Endothelial cell of umbilical vein (primary cell): ENCODE measurements around the gene RBKS. TPM values are rescaled to one million over a fixed set of nuclear protein-coding genes. Genes with fewer than 3 reads are reported as not detected.

Experiments used
- BruUV-seq: library from RNA; stranded (reverse); fragments of 400-500 nt; replicated peaks from 2 replicates; lab custom pipeline; 2021; lab: Mats Ljungman, UMichigan
- CTCF ChIA-PET: fragments of 300-600, 350-600 bp; sonication (Branson Sonifier 250); formaldehyde crosslinking; loops from one replicate; lab custom pipeline; 2021; ENCODE audit warnings: antibody characterized with exemption, inconsistent platforms; lab: Charles Lee
- POLR2A ChIA-PET: fragments of 300-600, 350-600 bp; sonication (Branson Sonifier 250); formaldehyde crosslinking; loops from one replicate; lab custom pipeline; 2021; ENCODE audit warnings: antibody characterized with exemption, inconsistent platforms; lab: Charles Lee
- DNase-seq: peaks from one replicate; pipeline ENCODE4 v3.0.0-alpha.2; 2011; ENCODE audit warnings: low read depth, low spot score
- FAIRE-seq: peaks from 2 replicates; lab custom pipeline; 2011; peaks lifted over from hg19 to GRCh38; lab: Jason Lieb, UNC
- H2AFZ ChIP-seq: 2 replicates; pipeline ENCODE4 v1.6.0; 2012; ENCODE audit warnings: low read depth, low read length, control low read depth, inconsistent platforms
- H3K27ac ChIP-seq: 2 replicates; pipeline ENCODE4 v1.5.1; 2011; ENCODE audit warnings: low read depth, mild to moderate bottlenecking, control low read depth, low read length, moderate library complexity; ENCODE audit not compliant: insufficient read depth
- H3K27me3 ChIP-seq, 2 experiments: 2 replicates each; pipeline versions ENCODE4 v1.6.0 to v1.6.1; 2011; ENCODE audit warnings: low read length in 2 of 2, mixed read lengths in 1 of 2; ENCODE audit not compliant: control insufficient read depth in 2 of 2, insufficient read depth in 2 of 2
- H3K36me3 ChIP-seq, 2 experiments: 2 replicates in 1 of 2; 3 replicates in 1 of 2; pipeline ENCODE4 v1.5.1; 2011; ENCODE audit warnings: low read length in 2 of 2, mild to moderate bottlenecking in 1 of 2, moderate library complexity in 1 of 2; ENCODE audit not compliant: control insufficient read depth in 2 of 2, insufficient read depth in 2 of 2; ENCODE audit errors: extremely low read depth in 1 of 2
- H3K4me1 ChIP-seq: 3 replicates; pipeline ENCODE4 v1.5.1; 2011; ENCODE audit warnings: mild to moderate bottlenecking, low read length; ENCODE audit not compliant: control insufficient read depth, insufficient read depth; ENCODE audit errors: extremely low read depth
- H3K4me2 ChIP-seq: 2 replicates; pipeline ENCODE4 v1.6.1; 2011; ENCODE audit warnings: low read length, control low read depth, mixed read lengths; ENCODE audit not compliant: insufficient read depth
- H3K4me3 ChIP-seq, 3 experiments: fragments of 200-600 bp in 1 of 3; sonication (generic), shearing (Covaris generic) in 1 of 3; replicated peaks in 1 of 3; 2 replicates each; pipeline ENCODE4 v1.5.1; 2011 to 2016; ENCODE audit warnings: control low read depth in 3 of 3, low read length in 3 of 3, mild to moderate bottlenecking in 2 of 3, inconsistent platforms in 1 of 3, low read depth in 1 of 3, moderate library complexity in 1 of 3; ENCODE audit not compliant: insufficient read depth in 1 of 3
- H3K79me2 ChIP-seq: 2 replicates; pipeline ENCODE4 v1.6.0; 2012; ENCODE audit warnings: low read length, inconsistent platforms; ENCODE audit not compliant: control insufficient read depth, insufficient read depth
- H3K9ac ChIP-seq: replicated peaks from 2 replicates; pipeline ENCODE3; 2011; ENCODE audit warnings: low read length, control low read depth; ENCODE audit not compliant: insufficient read depth; ENCODE audit errors: extremely low read depth
- H3K9me1 ChIP-seq: replicated peaks from 3 replicates; pipeline ENCODE4 v1.6.0; 2011; ENCODE audit warnings: mild to moderate bottlenecking, low read length; ENCODE audit not compliant: control insufficient read depth, insufficient read depth; ENCODE audit errors: extremely low read depth
- H3K9me3 ChIP-seq: replicated peaks from 2 replicates; pipeline ENCODE4 v1.5.1; 2012; ENCODE audit warnings: low read length, inconsistent platforms; ENCODE audit not compliant: control insufficient read depth, insufficient read depth
- H4K20me1 ChIP-seq: replicated peaks from 2 replicates; pipeline ENCODE3; 2011; ENCODE audit warnings: mild to moderate bottlenecking, low read length; ENCODE audit not compliant: control insufficient read depth, insufficient read depth; ENCODE audit errors: extremely low read depth
- EZH2 ChIP-seq: IDR thresholded peaks from 2 replicates; pipeline ENCODE4 v1.6.1; 2012; ENCODE audit warnings: borderline replicate concordance, low read depth, mild to moderate bottlenecking, moderate library complexity, low read length, inconsistent platforms; ENCODE audit not compliant: severe bottlenecking
- FOS ChIP-seq: IDR thresholded peaks from 2 replicates; pipeline ENCODE4 v1.6.1; 2011; ENCODE audit warnings: mild to moderate bottlenecking, low read length, moderate library complexity, borderline replicate concordance; ENCODE audit not compliant: insufficient read depth
- GATA2 ChIP-seq: IDR thresholded peaks from 2 replicates; pipeline ENCODE4 v1.7.0; 2011; ENCODE audit warnings: low read depth, mild to moderate bottlenecking, moderate library complexity, mixed read lengths, low read length; ENCODE audit not compliant: insufficient read length, insufficient read depth
- JUN ChIP-seq: IDR thresholded peaks from 2 replicates; pipeline ENCODE4 v1.6.1; 2011; ENCODE audit warnings: borderline replicate concordance, low read depth; ENCODE audit not compliant: insufficient read length, insufficient read depth
- MYC ChIP-seq: IDR thresholded peaks from one replicate; pipeline ENCODE4 v1.6.1; 2011; ENCODE audit warnings: mild to moderate bottlenecking, low read depth, low read length
- POLR2A ChIP-seq: IDR thresholded peaks from 2 replicates; pipeline ENCODE4 v1.6.1; 2012; ENCODE audit warnings: low read depth, mild to moderate bottlenecking, control low read depth, low read length
- POLR2AphosphoS5 ChIP-seq: IDR thresholded peaks from 2 replicates; pipeline ENCODE4 v1.6.1; 2012; ENCODE audit warnings: low read depth, mild to moderate bottlenecking, control low read depth, low read length, moderate library complexity; ENCODE audit not compliant: insufficient read depth
- dilution Hi-C: fragments of 300-500 bp; cut with MboI; formaldehyde crosslinking; loops from one replicate; pipeline ENCODE4 v1.15.0; 2019; ENCODE audit warnings: low sequenced_read_pairs; ENCODE audit not compliant: extremely low pct_ligation_motif_present
- intact Hi-C: fragments of 100-400 bp; cut with micrococcal nuclease; formaldehyde crosslinking; loops from one replicate; pipeline ENCODE4 v1.10.0; 2022
- polyA plus RNA-seq, 4 experiments: library from polyadenylated mRNA; depleted of rRNA in 3 of 4; stranded (reverse) in 3 of 4; unstranded in 1 of 4; fragments of >200 nt; gene quantifications; 2 replicates each; pipeline versions ENCODE4 v1.2.1 to v1.2.3, GENCODE V29; 2011 to 2012; ENCODE audit warnings: missing spikeins in 1 of 4
- total RNA-seq: library from RNA; stranded (reverse); gene quantifications from 2 replicates; pipeline ENCODE4 v1.2.3, GENCODE V29; 2021
- TF ChIP-seq, protein P1 (sequence below), 2 donors: IDR thresholded peaks; 1 replicate in 1 of 2; 2 replicates in 1 of 2; pipeline ENCODE4 v1.5.1; 2011; ENCODE audit warnings: low read length in 2 of 2, mild to moderate bottlenecking in 2 of 2, moderate library complexity in 2 of 2, control low read depth in 1 of 2, inconsistent platforms in 1 of 2, low read depth in 1 of 2; ENCODE audit not compliant: insufficient read depth in 1 of 2; ENCODE audit errors: extremely low read depth in 1 of 2
- TF ChIP-seq, protein P2 (sequence below): IDR thresholded peaks from 2 replicates; pipeline ENCODE4 v1.6.1; 2011; ENCODE audit not compliant: insufficient read depth, insufficient read length

RBKS gene
- total and polyA plus RNA-seq, 2 donors (not counting 3 experiments of a cell fraction or from before 2014, with no cell fraction given) = 0.64 to 1.8 TPM

DNA sequence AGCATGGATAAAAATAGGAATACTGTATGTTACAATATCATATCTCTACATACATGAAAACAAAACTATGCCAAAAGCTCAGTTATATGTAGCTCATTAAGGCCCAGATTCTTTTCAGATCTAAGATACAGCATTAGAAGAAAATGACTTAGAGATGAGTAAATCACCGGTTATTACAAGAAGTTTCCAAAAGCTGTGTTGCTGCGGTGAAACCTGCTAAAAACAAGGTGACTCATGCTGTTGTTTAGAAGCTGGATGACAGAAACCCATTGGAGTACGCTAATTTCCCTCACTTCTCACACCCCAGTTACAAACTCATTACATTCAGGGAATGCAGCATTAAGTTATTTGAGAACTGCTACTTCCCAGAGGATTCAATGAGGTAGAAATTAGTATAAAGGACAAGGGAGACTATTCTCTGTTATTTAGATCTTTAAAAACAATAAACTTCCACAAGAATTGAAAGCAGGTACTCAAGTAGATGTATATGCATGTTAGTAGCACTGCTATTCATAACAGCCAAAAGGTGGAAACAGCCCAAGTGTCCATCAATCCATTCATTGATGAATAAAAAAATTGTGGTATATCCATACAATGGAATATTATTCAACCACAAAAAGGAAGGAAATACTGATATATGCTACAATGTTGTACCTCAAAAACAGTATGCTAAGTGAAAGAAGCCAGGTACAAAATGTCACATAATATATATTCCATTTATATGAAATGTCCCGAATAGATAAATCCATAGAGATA is 32.6 kb downstream of the RBKS start:
- Histone ChIP-seq H3K27me3 (no peaks in the 10 kb centered on the region), H4K20me1 (no peaks in the 10 kb centered on the region), H3K79me2 (no peaks in the 10 kb centered on the region), H3K27ac (no peak overlapping the region), H3K9me3 (no peaks in the 10 kb centered on the region), H3K4me3 (no peak overlapping the region), H2AFZ (no peak overlapping the region), H3K36me3 (no peaks in the 10 kb centered on the region), H3K9me1 (no peaks in the 10 kb centered on the region), H3K9ac (no peak overlapping the region), H3K4me1 (peaks cover 8% of the 10 kb centered on the region), H3K4me2 (no peak overlapping the region)
- ChIA-PET POLR2A (no interaction called here), CTCF (interaction anchor here (1.5 to 2.0 kb wide), 3 partner anchors 10 to 97 kb away, joined by 3 to 9 read pairs (median 9); no protein-coding TSS in a partner anchor)
- DNase-seq = no peak
- no peak for FAIRE-seq
- dilution Hi-C loops = no loop called here
- TF ChIP-seq, protein P1, sequence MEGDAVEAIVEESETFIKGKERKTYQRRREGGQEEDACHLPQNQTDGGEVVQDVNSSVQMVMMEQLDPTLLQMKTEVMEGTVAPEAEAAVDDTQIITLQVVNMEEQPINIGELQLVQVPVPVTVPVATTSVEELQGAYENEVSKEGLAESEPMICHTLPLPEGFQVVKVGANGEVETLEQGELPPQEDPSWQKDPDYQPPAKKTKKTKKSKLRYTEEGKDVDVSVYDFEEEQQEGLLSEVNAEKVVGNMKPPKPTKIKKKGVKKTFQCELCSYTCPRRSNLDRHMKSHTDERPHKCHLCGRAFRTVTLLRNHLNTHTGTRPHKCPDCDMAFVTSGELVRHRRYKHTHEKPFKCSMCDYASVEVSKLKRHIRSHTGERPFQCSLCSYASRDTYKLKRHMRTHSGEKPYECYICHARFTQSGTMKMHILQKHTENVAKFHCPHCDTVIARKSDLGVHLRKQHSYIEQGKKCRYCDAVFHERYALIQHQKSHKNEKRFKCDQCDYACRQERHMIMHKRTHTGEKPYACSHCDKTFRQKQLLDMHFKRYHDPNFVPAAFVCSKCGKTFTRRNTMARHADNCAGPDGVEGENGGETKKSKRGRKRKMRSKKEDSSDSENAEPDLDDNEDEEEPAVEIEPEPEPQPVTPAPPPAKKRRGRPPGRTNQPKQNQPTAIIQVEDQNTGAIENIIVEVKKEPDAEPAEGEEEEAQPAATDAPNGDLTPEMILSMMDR (IDR thresholded peaks at IDR 0.05; ENCODE audit: extremely low read depth in 1 of 2, insufficient read depth in 1 of 2, low read depth in 1 of 2, low read length in 2 of 2) = no peak
- TF ChIP-seq JUN (peak; percentile 34), POLR2A (no peak)
- BruUV-seq = no TSS peak
- intact Hi-C loops = no loop called here

DNA sequence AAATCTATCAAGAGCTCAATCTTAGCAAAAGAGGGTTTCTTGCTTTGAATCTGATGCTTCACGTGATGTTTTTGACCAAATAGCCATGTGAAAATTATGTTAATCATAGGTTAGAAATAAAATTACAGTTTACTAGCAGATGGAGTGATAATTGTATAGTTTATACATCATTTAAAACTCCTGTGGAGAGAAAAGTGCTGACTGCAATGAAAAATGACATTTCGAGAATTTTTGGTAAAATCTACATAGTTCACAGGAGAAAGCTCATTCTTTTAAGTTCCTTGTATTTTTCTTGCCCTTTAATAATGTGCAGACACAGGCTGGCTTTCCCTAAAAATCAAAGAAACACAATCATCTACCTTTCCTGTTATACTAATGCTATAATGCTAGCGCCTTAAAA is 33.2 kb downstream of the RBKS start:
- ChIA-PET POLR2A (no interaction called here), CTCF (interaction anchor here (0.9 to 2.0 kb wide), 5 partner anchors 9 to 97 kb away, joined by 3 to 9 read pairs (median 3); no protein-coding TSS in a partner anchor)
- H3K27me3 ChIP-seq = no peaks in the 10 kb centered on the region
- H3K79me2 ChIP-seq = no peaks in the 10 kb centered on the region
- H3K36me3 ChIP-seq = no peaks in the 10 kb centered on the region
- H3K4me3 ChIP-seq = no peak overlapping the region
- no peak overlapping the region for H3K27ac ChIP-seq
- no peak overlapping the region for H3K9ac ChIP-seq
- TF ChIP-seq GATA2 (no peak), FOS (no peak), POLR2AphosphoS5 (no peak), JUN (no peak), MYC (no peak), EZH2 (no peak), POLR2A (no peak)
- TF ChIP-seq, protein P2, sequence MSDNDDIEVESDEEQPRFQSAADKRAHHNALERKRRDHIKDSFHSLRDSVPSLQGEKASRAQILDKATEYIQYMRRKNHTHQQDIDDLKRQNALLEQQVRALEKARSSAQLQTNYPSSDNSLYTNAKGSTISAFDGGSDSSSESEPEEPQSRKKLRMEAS = no peak
- TF ChIP-seq, protein P1 (IDR thresholded peaks at IDR 0.05; ENCODE audit: extremely low read depth in 1 of 2, insufficient read depth in 1 of 2, low read depth in 1 of 2, low read length in 2 of 2) = no peak
- H3K9me1 ChIP-seq = no peaks in the 10 kb centered on the region
- no peak for DNase-seq
- dilution Hi-C loops (no loop called here), intact Hi-C loops (no loop called here)
- H3K9me3 ChIP-seq = no peaks in the 10 kb centered on the region
- BruUV-seq = no TSS peak
- no peak for FAIRE-seq
- no peak overlapping the region for H2AFZ ChIP-seq
- H4K20me1 ChIP-seq = no peaks in the 10 kb centered on the region
- H3K4me1 ChIP-seq = peaks cover 8% of the 10 kb centered on the region
- H3K4me2 ChIP-seq = no peak overlapping the region
